Stimulated activated CD8-positive, alpha-beta memory T cell treated with anti-CD3 and anti-CD28 coated beads, Interleukin-2, amount 100 ng/mL, for 1 hour (primary cell): ENCODE results near the gene DENND1A.
"Not testable (repeated sequence)": the region's sequence is repeated elsewhere in the genome, so short reads cannot be mapped to it uniquely, and the experiment has no call there.

Experiments used
- DNase-seq, 2 donors: peaks; one replicate each; pipeline ENCODE4 v3.0.0-alpha.2; 2020; ENCODE audit warnings: low read depth in 2 of 2

DENND1A gene

GRCh38 chr9:123948286-123948685, 18.4 kb upstream of the DENND1A start:
- no peak for DNase-seq

GRCh38 chr9:123947326-123947725, 17.4 kb upstream of the DENND1A start:
- no peak for DNase-seq

- DNase-seq, result no peak
Observed at GRCh38 chr9:123946101-123946821, 16.3 kb upstream of the DENND1A start.

- no peak for DNase-seq
Observed at GRCh38 chr9:123945532-123945931, 15.6 kb upstream of the DENND1A start.

- not testable (repeated sequence) for DNase-seq
Observed at GRCh38 chr9:123944464-123944863, 14.5 kb upstream of the DENND1A start.

- no peak for DNase-seq
Observed at GRCh38 chr9:123943671-123944070, 13.7 kb upstream of the DENND1A start.

GRCh38 chr9:123942542-123942941, 12.6 kb upstream of the DENND1A start:
- DNase-seq, result no peak

GRCh38 chr9:123941524-123942070, 11.7 kb upstream of the DENND1A start:
- DNase-seq, result no peak

- DNase-seq, result no peak
Observed at GRCh38 chr9:123940721-123941523, 11.0 kb upstream of the DENND1A start.

- no peak for DNase-seq
Observed at GRCh38 chr9:123938401-123938800, 8.5 kb upstream of the DENND1A start.

- not testable (repeated sequence) for DNase-seq
Observed at GRCh38 chr9:123936575-123936974, 6.6 kb upstream of the DENND1A start.

GRCh38 chr9:123933440-123934212, 3.7 kb upstream of the DENND1A start:
- DNase-seq, result no peak

GRCh38 chr9:123929177-123929869, 603 bp downstream of the DENND1A start:
- DNase-seq, result no peak

GRCh38 chr9:123928533-123929176, 1.3 kb downstream of the DENND1A start:
- DNase-seq, result no peak

GRCh38 chr9:123927625-123928532, 2.0 kb downstream of the DENND1A start:
- DNase-seq, result no peak

GRCh38 chr9:123926941-123927340, 3.0 kb downstream of the DENND1A start:
- DNase-seq, result no peak

GRCh38 chr9:123925819-123926218, 4.1 kb downstream of the DENND1A start:
- DNase-seq, result no peak

GRCh38 chr9:123925161-123925560, 4.8 kb downstream of the DENND1A start:
- DNase-seq, result no peak

GRCh38 chr9:123924727-123925126, 5.2 kb downstream of the DENND1A start:
- no peak for DNase-seq

GRCh38 chr9:123923884-123924283, 6.0 kb downstream of the DENND1A start:
- DNase-seq, result no peak
